GM12878 (cell line): ENCODE results near the gene CSK. TPM values are rescaled to one million over a fixed set of nuclear protein-coding genes. Genes with fewer than 3 reads are reported as not detected.

Experiments
- BCLAF1 ChIP-seq: fragments of 450-650 bp; IDR thresholded peaks from 2 replicates; pipeline ENCODE4 v1.6.1; 2017; ENCODE audit warnings: antibody characterized with exemption, mild to moderate bottlenecking, moderate library complexity
- BMI1 ChIP-seq: fragments of 450-650 bp; IDR thresholded peaks from 2 replicates; pipeline ENCODE4 v1.6.1; 2016; ENCODE audit warnings: mild to moderate bottlenecking, moderate library complexity, borderline replicate concordance
- CBX5 ChIP-seq: sonication (generic); IDR thresholded peaks from 2 replicates; pipeline ENCODE4 v1.6.1; 2016; ENCODE audit warnings: low read depth, moderate library complexity, mild to moderate bottlenecking, inconsistent platforms
- CREB1 ChIP-seq: IDR thresholded peaks from 2 replicates; pipeline ENCODE4 v1.6.1; 2012; ENCODE audit warnings: low read depth, mild to moderate bottlenecking, inconsistent platforms
- HDAC6 ChIP-seq: fragments of 200-600 bp; sonication (generic); IDR thresholded peaks from one replicate; pipeline ENCODE4 v1.8.0; 2017; ENCODE audit warnings: antibody characterized with exemption; ENCODE audit not compliant: unreplicated experiment
- LARP7 ChIP-seq: fragments of 450-650 bp; IDR thresholded peaks from 2 replicates; pipeline ENCODE4 v1.6.1; 2017; ENCODE audit warnings: mild to moderate bottlenecking
- MLLT1 ChIP-seq: fragments of 450-650 bp; IDR thresholded peaks from 2 replicates; pipeline ENCODE4 v1.6.1; 2016; ENCODE audit warnings: mild to moderate bottlenecking
- MTA3 ChIP-seq: IDR thresholded peaks from 2 replicates; pipeline ENCODE4 v1.6.1; 2012; ENCODE audit warnings: low read length, inconsistent platforms, borderline replicate concordance
- NFYA ChIP-seq: IDR thresholded peaks from 2 replicates; pipeline ENCODE4 v1.6.1; 2011; ENCODE audit warnings: low read depth, mild to moderate bottlenecking, low read length, improper control_type of control experiment, borderline replicate concordance
- PML ChIP-seq: IDR thresholded peaks from 2 replicates; pipeline ENCODE4 v1.6.1; 2012; ENCODE audit warnings: low read length, inconsistent platforms
- RAD51 ChIP-seq: fragments of 450-650 bp; IDR thresholded peaks from 2 replicates; pipeline ENCODE4 v1.6.1; 2016; ENCODE audit warnings: moderate library complexity, mild to moderate bottlenecking, inconsistent platforms
- RB1 ChIP-seq: fragments of 450-650 bp; formaldehyde crosslinking; IDR thresholded peaks from 2 replicates; pipeline ENCODE4 v1.6.1; 2017; ENCODE audit warnings: mild to moderate bottlenecking, borderline replicate concordance
- SREBF1 ChIP-seq: IDR thresholded peaks from 2 replicates; pipeline ENCODE4 v1.6.1; 2012; ENCODE audit warnings: mild to moderate bottlenecking, low read length
- USF1 ChIP-seq: IDR thresholded peaks from 2 replicates; pipeline ENCODE4 v1.6.1; 2011; ENCODE audit warnings: borderline replicate concordance, low read depth, mild to moderate bottlenecking, moderate library complexity, mixed read lengths, low read length; ENCODE audit not compliant: insufficient read depth; ENCODE audit errors: extremely low read length
- YBX1 ChIP-seq: fragments of 450-650 bp; IDR thresholded peaks from 2 replicates; pipeline ENCODE4 v1.6.1; 2016; ENCODE audit warnings: antibody characterized with exemption
- ZNF217 ChIP-seq: fragments of 450-650 bp; IDR thresholded peaks from 2 replicates; pipeline ENCODE4 v1.6.1; 2017; ENCODE audit warnings: antibody characterized with exemption, mild to moderate bottlenecking
- polyA plus RNA-seq, 11 experiments: library from polyadenylated mRNA; depleted of rRNA in 4 of 11; unstranded in 6 of 11; stranded (reverse) in 5 of 11; fragments of >200 nt; fragmentation: Nextera tagmentation in 4 of 11; fragmentation: Illumina TruSeq in 1 of 11; extraction: Ambion mirVana in 4 of 11; extraction: Trizol in 1 of 11; gene quantifications; 1 replicate in 1 of 11; 2 replicates in 10 of 11; pipeline versions ENCODE4 v1.2.1 to v1.2.3, GENCODE V29; 2011 to 2016; ENCODE audit warnings: inconsistent platforms in 2 of 11, missing spikeins in 2 of 11, low read depth in 1 of 11
- total RNA-seq, 4 experiments: library from RNA; depleted of rRNA in 3 of 4; stranded (reverse); fragments of >200 nt in 3 of 4; fragmentation: Illumina TruSeq in 1 of 4; extraction: Trizol in 1 of 4; gene quantifications; 2 replicates each; pipeline versions ENCODE4 v1.2.1 to v1.2.3, GENCODE V29; 2013 to 2021
- TF ChIP-seq, protein P1 (sequence below): fragments of 450-650 bp; formaldehyde crosslinking; IDR thresholded peaks from 2 replicates; pipeline ENCODE4 v1.4.0; 2020; ENCODE audit warnings: mild to moderate bottlenecking, moderate library complexity
- TF ChIP-seq, protein P2 (sequence below): IDR thresholded peaks from 2 replicates; pipeline ENCODE4 v1.6.1; 2012; ENCODE audit warnings: low read length, inconsistent platforms

CSK gene
- total and polyA plus RNA-seq, 10 of the 15 experiments (the other 5 are each of a cell fraction or from before 2014, with no cell fraction given): 3.4 to 327 (median 75.8) TPM

GRCh38 chr15:74781431-74782258 lies at the start of gene CSK (continued):
- TF ChIP-seq BCLAF1 (no peak), ZNF217 (no peak), NFYA (no peak), USF1 (no peak), BMI1 (no peak; the same call in 1 of the 2 replicates), CBX5 (no peak), CREB1 (no peak), YBX1 (no peak), MLLT1 (peak; percentile 62), SREBF1 (no peak), PML (no peak), RB1 (0 out of 2 replicates have a peak, but pooled peaks have one; percentile 55), LARP7 (peak; percentile 74; the same call in 1 of the 2 replicates), MTA3 (no peak), HDAC6 (no peak), RAD51 (no peak)
- TF ChIP-seq, protein P1, sequence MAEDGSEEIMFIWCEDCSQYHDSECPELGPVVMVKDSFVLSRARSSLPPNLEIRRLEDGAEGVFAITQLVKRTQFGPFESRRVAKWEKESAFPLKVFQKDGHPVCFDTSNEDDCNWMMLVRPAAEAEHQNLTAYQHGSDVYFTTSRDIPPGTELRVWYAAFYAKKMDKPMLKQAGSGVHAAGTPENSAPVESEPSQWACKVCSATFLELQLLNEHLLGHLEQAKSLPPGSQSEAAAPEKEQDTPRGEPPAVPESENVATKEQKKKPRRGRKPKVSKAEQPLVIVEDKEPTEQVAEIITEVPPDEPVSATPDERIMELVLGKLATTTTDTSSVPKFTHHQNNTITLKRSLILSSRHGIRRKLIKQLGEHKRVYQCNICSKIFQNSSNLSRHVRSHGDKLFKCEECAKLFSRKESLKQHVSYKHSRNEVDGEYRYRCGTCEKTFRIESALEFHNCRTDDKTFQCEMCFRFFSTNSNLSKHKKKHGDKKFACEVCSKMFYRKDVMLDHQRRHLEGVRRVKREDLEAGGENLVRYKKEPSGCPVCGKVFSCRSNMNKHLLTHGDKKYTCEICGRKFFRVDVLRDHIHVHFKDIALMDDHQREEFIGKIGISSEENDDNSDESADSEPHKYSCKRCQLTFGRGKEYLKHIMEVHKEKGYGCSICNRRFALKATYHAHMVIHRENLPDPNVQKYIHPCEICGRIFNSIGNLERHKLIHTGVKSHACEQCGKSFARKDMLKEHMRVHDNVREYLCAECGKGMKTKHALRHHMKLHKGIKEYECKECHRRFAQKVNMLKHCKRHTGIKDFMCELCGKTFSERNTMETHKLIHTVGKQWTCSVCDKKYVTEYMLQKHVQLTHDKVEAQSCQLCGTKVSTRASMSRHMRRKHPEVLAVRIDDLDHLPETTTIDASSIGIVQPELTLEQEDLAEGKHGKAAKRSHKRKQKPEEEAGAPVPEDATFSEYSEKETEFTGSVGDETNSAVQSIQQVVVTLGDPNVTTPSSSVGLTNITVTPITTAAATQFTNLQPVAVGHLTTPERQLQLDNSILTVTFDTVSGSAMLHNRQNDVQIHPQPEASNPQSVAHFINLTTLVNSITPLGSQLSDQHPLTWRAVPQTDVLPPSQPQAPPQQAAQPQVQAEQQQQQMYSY (CRISPR knock-in tag): no peak
- TF ChIP-seq, protein P2, sequence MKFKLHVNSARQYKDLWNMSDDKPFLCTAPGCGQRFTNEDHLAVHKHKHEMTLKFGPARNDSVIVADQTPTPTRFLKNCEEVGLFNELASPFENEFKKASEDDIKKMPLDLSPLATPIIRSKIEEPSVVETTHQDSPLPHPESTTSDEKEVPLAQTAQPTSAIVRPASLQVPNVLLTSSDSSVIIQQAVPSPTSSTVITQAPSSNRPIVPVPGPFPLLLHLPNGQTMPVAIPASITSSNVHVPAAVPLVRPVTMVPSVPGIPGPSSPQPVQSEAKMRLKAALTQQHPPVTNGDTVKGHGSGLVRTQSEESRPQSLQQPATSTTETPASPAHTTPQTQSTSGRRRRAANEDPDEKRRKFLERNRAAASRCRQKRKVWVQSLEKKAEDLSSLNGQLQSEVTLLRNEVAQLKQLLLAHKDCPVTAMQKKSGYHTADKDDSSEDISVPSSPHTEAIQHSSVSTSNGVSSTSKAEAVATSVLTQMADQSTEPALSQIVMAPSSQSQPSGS: no peak
